H1 (cell line): ENCODE data around the gene ANXA6. TPM values are rescaled to one million over a fixed set of nuclear protein-coding genes. Genes with fewer than 3 reads are reported as not detected.

Experiments
- JUND ChIP-seq: IDR thresholded peaks from 2 replicates; pipeline ENCODE4 v1.6.1; 2011; ENCODE audit warnings: mild to moderate bottlenecking, improper control_type of control experiment, low read length
- SUZ12 ChIP-seq: fragments of 200-600 bp; sonication (generic); IDR thresholded peaks from 2 replicates; pipeline ENCODE4 v1.6.1; 2012; ENCODE audit warnings: mild to moderate bottlenecking, inconsistent platforms, low read length, moderate library complexity, mixed read lengths
- TAF7 ChIP-seq: optimal IDR thresholded peaks from 2 replicates; pipeline ENCODE3; 2011; ENCODE audit warnings: low read depth, mild to moderate bottlenecking, inconsistent platforms, low read length, moderate library complexity, borderline replicate concordance
- TCF12 ChIP-seq: IDR thresholded peaks from 2 replicates; pipeline ENCODE4 v1.6.1; 2011; ENCODE audit warnings: low read depth, mild to moderate bottlenecking, low read length
- polyA plus RNA-seq, 7 experiments: library from polyadenylated mRNA; depleted of rRNA in 3 of 7; stranded (reverse) in 5 of 7; unstranded in 2 of 7; fragments of >200 nt in 5 of 7; fragments of 200-250 nt in 2 of 7; gene quantifications; 1 replicate in 5 of 7; 2 replicates in 1 of 7; 4 replicates in 1 of 7; pipeline versions ENCODE4 v1.2.1 to v1.2.3, GENCODE V29; 2011 to 2013; ENCODE audit warnings: missing spikeins in 2 of 7, mixed read lengths in 2 of 7
- total RNA-seq: library from RNA; stranded (reverse); fragmentation: NEBNext Ultra II Directional; extraction: Animal tissue kit (Norgen Biotek cat#: 25700); gene quantifications from 2 replicates; pipeline ENCODE4 v1.2.1, GENCODE V29; 2021
- TF ChIP-seq, protein P1 (sequence below): fragments of 300-600 bp; sonication (generic); IDR thresholded peaks from 2 replicates; pipeline ENCODE4 v1.7.1; 2012; ENCODE audit warnings: low read length, moderate library complexity, mild to moderate bottlenecking, inconsistent platforms; ENCODE audit not compliant: insufficient replicate concordance

The ANXA6 gene
- total and polyA plus RNA-seq, 2 of the 8 experiments (the other 6 are each of a cell fraction or from before 2014, with no cell fraction given) = 61.3 to 78.6 TPM

DNA sequence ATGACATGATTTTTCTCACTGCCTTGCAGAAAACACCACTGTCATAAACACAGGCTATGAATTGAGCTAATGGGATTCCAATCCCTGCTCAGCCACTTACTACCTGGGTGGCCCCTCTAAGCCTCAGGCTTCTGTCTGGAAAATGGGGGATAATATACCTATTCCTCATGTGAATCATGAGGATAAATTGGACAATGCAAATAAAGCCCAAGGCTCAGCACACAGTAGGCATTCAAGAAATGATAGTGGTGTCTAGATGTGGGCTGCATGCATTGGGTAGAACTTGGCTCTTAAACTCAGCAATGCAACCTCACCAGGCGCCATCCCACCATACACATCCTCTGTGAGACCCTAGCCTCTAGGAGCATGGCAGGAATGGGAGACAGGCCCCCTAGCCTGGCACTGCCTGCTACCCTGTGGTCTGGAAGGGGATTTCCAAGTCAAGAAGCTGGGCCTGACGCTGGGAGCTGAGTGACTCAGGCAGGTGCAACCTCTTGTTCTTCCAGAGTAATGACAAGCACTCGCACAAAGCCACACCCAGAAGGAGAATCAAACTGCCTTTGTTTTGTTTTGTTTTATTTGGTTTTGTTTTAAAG lies 74.4 kb downstream of the ANXA6 start (continued):
- TF ChIP-seq SUZ12 (no peak), TAF7 (no peak), JUND (no peak), TCF12 (no peak)
- TF ChIP-seq, protein P1, sequence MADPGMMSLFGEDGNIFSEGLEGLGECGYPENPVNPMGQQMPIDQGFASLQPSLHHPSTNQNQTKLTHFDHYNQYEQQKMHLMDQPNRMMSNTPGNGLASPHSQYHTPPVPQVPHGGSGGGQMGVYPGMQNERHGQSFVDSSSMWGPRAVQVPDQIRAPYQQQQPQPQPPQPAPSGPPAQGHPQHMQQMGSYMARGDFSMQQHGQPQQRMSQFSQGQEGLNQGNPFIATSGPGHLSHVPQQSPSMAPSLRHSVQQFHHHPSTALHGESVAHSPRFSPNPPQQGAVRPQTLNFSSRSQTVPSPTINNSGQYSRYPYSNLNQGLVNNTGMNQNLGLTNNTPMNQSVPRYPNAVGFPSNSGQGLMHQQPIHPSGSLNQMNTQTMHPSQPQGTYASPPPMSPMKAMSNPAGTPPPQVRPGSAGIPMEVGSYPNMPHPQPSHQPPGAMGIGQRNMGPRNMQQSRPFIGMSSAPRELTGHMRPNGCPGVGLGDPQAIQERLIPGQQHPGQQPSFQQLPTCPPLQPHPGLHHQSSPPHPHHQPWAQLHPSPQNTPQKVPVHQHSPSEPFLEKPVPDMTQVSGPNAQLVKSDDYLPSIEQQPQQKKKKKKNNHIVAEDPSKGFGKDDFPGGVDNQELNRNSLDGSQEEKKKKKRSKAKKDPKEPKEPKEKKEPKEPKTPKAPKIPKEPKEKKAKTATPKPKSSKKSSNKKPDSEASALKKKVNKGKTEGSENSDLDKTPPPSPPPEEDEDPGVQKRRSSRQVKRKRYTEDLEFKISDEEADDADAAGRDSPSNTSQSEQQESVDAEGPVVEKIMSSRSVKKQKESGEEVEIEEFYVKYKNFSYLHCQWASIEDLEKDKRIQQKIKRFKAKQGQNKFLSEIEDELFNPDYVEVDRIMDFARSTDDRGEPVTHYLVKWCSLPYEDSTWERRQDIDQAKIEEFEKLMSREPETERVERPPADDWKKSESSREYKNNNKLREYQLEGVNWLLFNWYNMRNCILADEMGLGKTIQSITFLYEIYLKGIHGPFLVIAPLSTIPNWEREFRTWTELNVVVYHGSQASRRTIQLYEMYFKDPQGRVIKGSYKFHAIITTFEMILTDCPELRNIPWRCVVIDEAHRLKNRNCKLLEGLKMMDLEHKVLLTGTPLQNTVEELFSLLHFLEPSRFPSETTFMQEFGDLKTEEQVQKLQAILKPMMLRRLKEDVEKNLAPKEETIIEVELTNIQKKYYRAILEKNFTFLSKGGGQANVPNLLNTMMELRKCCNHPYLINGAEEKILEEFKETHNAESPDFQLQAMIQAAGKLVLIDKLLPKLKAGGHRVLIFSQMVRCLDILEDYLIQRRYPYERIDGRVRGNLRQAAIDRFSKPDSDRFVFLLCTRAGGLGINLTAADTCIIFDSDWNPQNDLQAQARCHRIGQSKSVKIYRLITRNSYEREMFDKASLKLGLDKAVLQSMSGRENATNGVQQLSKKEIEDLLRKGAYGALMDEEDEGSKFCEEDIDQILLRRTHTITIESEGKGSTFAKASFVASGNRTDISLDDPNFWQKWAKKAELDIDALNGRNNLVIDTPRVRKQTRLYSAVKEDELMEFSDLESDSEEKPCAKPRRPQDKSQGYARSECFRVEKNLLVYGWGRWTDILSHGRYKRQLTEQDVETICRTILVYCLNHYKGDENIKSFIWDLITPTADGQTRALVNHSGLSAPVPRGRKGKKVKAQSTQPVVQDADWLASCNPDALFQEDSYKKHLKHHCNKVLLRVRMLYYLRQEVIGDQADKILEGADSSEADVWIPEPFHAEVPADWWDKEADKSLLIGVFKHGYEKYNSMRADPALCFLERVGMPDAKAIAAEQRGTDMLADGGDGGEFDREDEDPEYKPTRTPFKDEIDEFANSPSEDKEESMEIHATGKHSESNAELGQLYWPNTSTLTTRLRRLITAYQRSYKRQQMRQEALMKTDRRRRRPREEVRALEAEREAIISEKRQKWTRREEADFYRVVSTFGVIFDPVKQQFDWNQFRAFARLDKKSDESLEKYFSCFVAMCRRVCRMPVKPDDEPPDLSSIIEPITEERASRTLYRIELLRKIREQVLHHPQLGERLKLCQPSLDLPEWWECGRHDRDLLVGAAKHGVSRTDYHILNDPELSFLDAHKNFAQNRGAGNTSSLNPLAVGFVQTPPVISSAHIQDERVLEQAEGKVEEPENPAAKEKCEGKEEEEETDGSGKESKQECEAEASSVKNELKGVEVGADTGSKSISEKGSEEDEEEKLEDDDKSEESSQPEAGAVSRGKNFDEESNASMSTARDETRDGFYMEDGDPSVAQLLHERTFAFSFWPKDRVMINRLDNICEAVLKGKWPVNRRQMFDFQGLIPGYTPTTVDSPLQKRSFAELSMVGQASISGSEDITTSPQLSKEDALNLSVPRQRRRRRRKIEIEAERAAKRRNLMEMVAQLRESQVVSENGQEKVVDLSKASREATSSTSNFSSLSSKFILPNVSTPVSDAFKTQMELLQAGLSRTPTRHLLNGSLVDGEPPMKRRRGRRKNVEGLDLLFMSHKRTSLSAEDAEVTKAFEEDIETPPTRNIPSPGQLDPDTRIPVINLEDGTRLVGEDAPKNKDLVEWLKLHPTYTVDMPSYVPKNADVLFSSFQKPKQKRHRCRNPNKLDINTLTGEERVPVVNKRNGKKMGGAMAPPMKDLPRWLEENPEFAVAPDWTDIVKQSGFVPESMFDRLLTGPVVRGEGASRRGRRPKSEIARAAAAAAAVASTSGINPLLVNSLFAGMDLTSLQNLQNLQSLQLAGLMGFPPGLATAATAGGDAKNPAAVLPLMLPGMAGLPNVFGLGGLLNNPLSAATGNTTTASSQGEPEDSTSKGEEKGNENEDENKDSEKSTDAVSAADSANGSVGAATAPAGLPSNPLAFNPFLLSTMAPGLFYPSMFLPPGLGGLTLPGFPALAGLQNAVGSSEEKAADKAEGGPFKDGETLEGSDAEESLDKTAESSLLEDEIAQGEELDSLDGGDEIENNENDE = no peak
